ENCODE measurements around the gene COLQ. TPM values are rescaled to one million over a fixed set of nuclear protein-coding genes. Genes with fewer than 3 reads are reported as not detected.

The COLQ gene
- total RNA-seq, 1 donor from 2014 or later, result 9.9 TPM

DNA sequence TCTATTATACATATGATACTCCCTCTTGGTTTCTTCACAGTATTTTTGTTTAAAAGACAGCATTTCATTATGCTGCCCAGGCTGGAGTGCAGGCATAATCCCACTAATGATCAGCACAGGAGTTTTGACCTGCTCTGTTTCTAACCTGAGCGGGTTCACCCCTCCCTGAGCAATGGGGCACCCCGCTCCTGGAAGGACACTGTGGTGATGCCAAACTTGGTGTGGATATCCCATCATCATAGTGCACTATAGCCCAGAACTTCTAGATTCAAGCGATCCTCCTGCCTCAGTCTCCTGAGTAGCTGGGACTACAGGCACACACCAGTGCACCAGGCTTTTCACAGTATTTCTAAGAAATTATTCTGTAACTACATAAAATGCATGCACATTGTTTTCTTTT, 14.9 kb downstream of the COLQ start:
- H3K4me1 Mint-ChIP-seq (ENCODE audit: low read depth), result no peaks in the 10 kb centered on the region
- H3K36me3 Mint-ChIP-seq (ENCODE audit: insufficient read depth), result no peaks in the 10 kb centered on the region
- H3K27ac Mint-ChIP-seq, result no peak overlapping the region
- no peaks in the 10 kb centered on the region for H3K27me3 Mint-ChIP-seq
- no peak overlapping the region for H3K4me3 Mint-ChIP-seq (ENCODE audit: low read depth)
- H3K9me3 Mint-ChIP-seq (ENCODE audit: low read depth), result no peaks in the 10 kb centered on the region
- DNase-seq (ENCODE audit: low spot score, unreplicated experiment), result no peak
- TF ChIP-seq CTCF (IDR thresholded peaks at IDR 0.05; ENCODE audit: unreplicated experiment), result no peak

- Mint-ChIP-seq H3K36me3 (ENCODE audit: insufficient read depth) (no peaks in the 10 kb centered on the region), H3K27ac (no peak overlapping the region), H3K27me3 (no peaks in the 10 kb centered on the region), H3K4me3 (ENCODE audit: low read depth) (no peak overlapping the region), H3K9me3 (ENCODE audit: low read depth) (no peaks in the 10 kb centered on the region), H3K4me1 (ENCODE audit: low read depth) (no peaks in the 10 kb centered on the region)
- no peak for TF ChIP-seq CTCF (IDR thresholded peaks at IDR 0.05; ENCODE audit: unreplicated experiment)
- DNase-seq (ENCODE audit: low spot score, unreplicated experiment), result no peak
Observed at GRCh38 chr3:15505479-15506165, 15.9 kb downstream of the COLQ start.

- no peak for TF ChIP-seq CTCF (IDR thresholded peaks at IDR 0.05; ENCODE audit: unreplicated experiment)
- DNase-seq (ENCODE audit: low spot score, unreplicated experiment), result no peak
- Mint-ChIP-seq H3K36me3 (ENCODE audit: insufficient read depth) (no peaks in the 10 kb centered on the region), H3K27ac (no peak overlapping the region), H3K27me3 (no peaks in the 10 kb centered on the region), H3K4me1 (ENCODE audit: low read depth) (no peaks in the 10 kb centered on the region), H3K9me3 (ENCODE audit: low read depth) (no peaks in the 10 kb centered on the region), H3K4me3 (ENCODE audit: low read depth) (no peak overlapping the region)
Observed at GRCh38 chr3:15502616-15503015, 18.9 kb downstream of the COLQ start.

GRCh38 chr3:15501126-15501525, 20.4 kb downstream of the COLQ start:
- Mint-ChIP-seq H3K4me3 (ENCODE audit: low read depth) (no peak overlapping the region), H3K27ac (no peak overlapping the region), H3K27me3 (no peaks in the 10 kb centered on the region), H3K36me3 (ENCODE audit: insufficient read depth) (no peaks in the 10 kb centered on the region), H3K4me1 (ENCODE audit: low read depth) (peaks cover 3% of the 10 kb centered on the region), H3K9me3 (ENCODE audit: low read depth) (no peaks in the 10 kb centered on the region)
- DNase-seq (ENCODE audit: low spot score, unreplicated experiment), result no peak
- no peak for TF ChIP-seq CTCF (IDR thresholded peaks at IDR 0.05; ENCODE audit: unreplicated experiment)

DNA sequence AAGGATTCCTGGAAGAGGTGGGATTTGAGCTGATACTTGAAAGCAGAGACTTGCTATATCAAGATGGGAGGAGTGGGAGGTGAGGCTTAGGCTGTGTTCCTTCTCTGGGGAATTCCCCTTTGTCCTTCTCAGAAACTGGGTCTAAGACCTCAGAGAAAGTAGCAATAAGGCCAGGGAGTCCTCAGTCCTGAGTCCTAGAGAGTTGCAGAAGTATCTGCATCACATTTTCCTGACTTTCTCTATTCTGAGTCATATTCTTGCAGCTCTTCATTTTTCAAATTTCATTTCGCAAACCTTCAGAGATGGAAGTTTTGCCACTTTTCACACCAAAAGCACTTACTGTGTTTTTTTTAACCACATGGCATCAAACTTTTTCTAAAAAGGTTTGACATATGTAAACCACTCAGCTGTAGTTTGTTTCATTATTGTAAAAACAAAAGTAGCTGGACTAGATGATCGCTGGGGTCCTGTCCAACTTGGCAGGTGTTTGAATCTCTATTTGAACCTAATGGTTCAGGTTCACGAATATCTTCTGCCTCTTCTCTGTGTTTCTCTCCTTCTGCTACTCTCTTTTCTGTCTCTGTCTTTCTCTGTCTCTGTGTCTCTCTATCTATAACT, 21.3 kb downstream of the COLQ start:
- no peak for TF ChIP-seq CTCF (IDR thresholded peaks at IDR 0.05; ENCODE audit: unreplicated experiment)
- peaks cover 7% of the 10 kb centered on the region for H3K4me1 Mint-ChIP-seq (ENCODE audit: low read depth)
- no peak for DNase-seq (ENCODE audit: low spot score, unreplicated experiment)
- H3K9me3 Mint-ChIP-seq (ENCODE audit: low read depth), result no peaks in the 10 kb centered on the region
- no peaks in the 10 kb centered on the region for H3K36me3 Mint-ChIP-seq (ENCODE audit: insufficient read depth)
- H3K4me3 Mint-ChIP-seq (ENCODE audit: low read depth), result no peak overlapping the region
- H3K27me3 Mint-ChIP-seq, result no peaks in the 10 kb centered on the region
- no peak overlapping the region for H3K27ac Mint-ChIP-seq

Measured in progenitor cell of endocrine pancreas (in vitro differentiated cells).